ENCODE results near the gene EFCC1.

Gene EFCC1

DNA sequence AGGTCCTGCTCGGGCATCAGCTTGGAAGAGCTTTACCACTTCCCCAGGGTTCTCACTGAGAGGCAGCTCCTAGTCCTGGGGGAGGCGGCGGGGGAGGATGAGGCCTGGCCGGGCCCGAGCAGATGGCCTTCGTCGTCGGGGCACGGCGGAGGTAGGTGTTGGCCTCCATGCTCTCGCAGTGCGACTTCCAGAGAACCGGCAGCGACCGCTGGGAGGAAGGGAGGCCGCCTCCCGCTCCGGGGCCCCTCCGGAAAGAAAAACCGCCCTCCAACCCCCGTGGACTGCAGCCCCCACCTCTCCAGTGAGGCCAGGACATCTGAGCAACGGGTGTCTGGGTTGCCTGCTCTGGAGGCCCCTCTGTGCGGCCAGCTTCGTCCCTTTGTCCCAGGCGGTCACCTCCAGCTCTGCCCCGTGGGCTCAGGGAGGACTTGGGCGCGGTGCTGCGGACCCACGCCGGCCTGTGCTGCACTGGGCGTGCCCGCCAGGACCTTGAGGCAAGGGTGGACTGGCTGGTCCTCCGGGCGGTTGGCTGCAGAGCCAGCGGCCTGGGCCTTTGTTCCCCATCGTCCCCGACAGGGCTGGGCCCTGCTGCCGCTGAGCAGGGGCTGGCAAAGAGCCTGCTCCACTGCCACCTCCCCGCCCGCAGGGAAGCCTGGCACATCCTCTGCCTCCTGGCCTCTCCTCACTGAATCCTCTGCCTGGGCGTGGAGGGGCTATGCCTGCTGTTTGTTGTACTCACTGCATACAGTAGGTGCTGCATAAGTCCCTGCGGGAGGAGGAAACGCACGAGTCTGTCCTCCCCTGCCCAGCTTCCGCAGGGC, 45.8 kb downstream of the EFCC1 start:
- Histone ChIP-seq H3K4me3 (ENCODE audit: low read length) (no peak overlapping the region), H3K9me3 (ENCODE audit: low read length) (peaks cover 18% of the 10 kb centered on the region), H3K4me1 (ENCODE audit: insufficient read depth, low read length) (no peaks in the 10 kb centered on the region), H3K36me3 (ENCODE audit: insufficient read depth, low read length) (no peaks in the 10 kb centered on the region), H2AFZ (ENCODE audit: low read depth, low read length) (no peak overlapping the region), H3K27me3 (ENCODE audit: insufficient read depth, low read length) (no peaks in the 10 kb centered on the region)

GRCh38 chr3:129047553-129047839, 46.4 kb downstream of the EFCC1 start:
- H3K36me3 ChIP-seq (ENCODE audit: insufficient read depth, low read length), result no peaks in the 10 kb centered on the region
- no peak overlapping the region for H2AFZ ChIP-seq (ENCODE audit: low read depth, low read length)
- no peaks in the 10 kb centered on the region for H3K27me3 ChIP-seq (ENCODE audit: insufficient read depth, low read length)
- peaks cover 15% of the 10 kb centered on the region for H3K9me3 ChIP-seq (ENCODE audit: low read length)
- no peaks in the 10 kb centered on the region for H3K4me1 ChIP-seq (ENCODE audit: insufficient read depth, low read length)
- no peak overlapping the region for H3K4me3 ChIP-seq (ENCODE audit: low read length)

GRCh38 chr3:129050556-129051295, 49.6 kb downstream of the EFCC1 start:
- Histone ChIP-seq H3K9me3 (ENCODE audit: low read length) (peaks cover 14% of the 10 kb centered on the region), H3K36me3 (ENCODE audit: insufficient read depth, low read length) (no peaks in the 10 kb centered on the region), H2AFZ (ENCODE audit: low read depth, low read length) (no peak overlapping the region), H3K27me3 (ENCODE audit: insufficient read depth, low read length) (no peaks in the 10 kb centered on the region), H3K4me3 (ENCODE audit: low read length) (no peak overlapping the region), H3K4me1 (ENCODE audit: insufficient read depth, low read length) (peaks cover 10% of the 10 kb centered on the region)

DNA sequence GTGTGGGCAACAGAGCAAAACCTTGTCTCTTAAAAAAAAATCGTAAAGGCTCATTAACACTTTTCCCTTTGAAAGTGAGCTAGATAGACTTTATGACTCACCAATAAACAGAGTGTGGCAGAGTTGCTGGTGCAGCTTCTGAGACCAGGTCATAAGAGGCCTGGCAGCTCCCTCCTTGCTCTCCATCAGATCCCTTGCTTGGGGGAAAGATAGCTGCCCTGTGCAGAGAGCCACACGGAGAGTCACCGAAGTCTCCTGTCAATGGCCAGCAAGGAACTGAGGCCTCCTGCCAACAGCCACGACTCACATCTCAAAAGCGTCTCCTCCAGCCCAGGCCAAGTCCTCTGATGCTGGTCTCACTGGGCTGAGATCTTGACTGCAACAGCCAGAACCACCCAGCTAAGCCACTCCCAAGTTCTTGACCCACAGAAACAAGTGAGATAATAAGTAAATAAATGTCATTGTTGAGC, 50.8 kb downstream of the EFCC1 start:
- no peaks in the 10 kb centered on the region for H3K27me3 ChIP-seq (ENCODE audit: insufficient read depth, low read length)
- H3K36me3 ChIP-seq (ENCODE audit: insufficient read depth, low read length), result no peaks in the 10 kb centered on the region
- H3K4me3 ChIP-seq (ENCODE audit: low read length), result no peak overlapping the region
- H3K4me1 ChIP-seq (ENCODE audit: insufficient read depth, low read length), result peaks cover 10% of the 10 kb centered on the region
- peaks cover 6% of the 10 kb centered on the region for H3K9me3 ChIP-seq (ENCODE audit: low read length)
- H2AFZ ChIP-seq (ENCODE audit: low read depth, low read length), result no peak overlapping the region

DNA sequence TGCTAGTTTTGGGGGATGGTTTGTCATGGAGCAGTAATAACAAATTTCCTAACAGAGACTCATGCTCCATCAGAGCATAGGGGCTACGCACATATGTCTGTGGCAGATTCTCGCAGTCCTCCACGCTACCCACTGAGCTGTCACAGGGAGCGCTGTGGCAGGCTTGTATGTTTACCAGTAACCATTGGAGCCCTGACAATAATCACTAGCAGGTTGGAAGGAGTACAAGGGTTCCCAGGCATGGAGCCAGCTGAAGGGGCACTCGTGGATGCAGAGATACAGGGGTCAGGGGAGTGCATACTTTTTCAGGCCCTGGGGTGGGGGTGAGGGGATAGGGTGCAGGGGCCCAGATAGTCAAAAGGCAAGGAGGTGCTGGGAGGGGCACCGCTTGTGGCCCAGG, 51.6 kb downstream of the EFCC1 start:
- Histone ChIP-seq H3K4me1 (ENCODE audit: insufficient read depth, low read length) (peaks cover 10% of the 10 kb centered on the region), H3K9me3 (ENCODE audit: low read length) (no peaks in the 10 kb centered on the region), H3K4me3 (ENCODE audit: low read length) (no peak overlapping the region), H3K27me3 (ENCODE audit: insufficient read depth, low read length) (no peaks in the 10 kb centered on the region), H2AFZ (ENCODE audit: low read depth, low read length) (no peak overlapping the region), H3K36me3 (ENCODE audit: insufficient read depth, low read length) (no peaks in the 10 kb centered on the region)

GRCh38 chr3:129054605-129055104, 53.6 kb downstream of the EFCC1 start:
- Histone ChIP-seq H3K36me3 (ENCODE audit: insufficient read depth, low read length) (no peaks in the 10 kb centered on the region), H3K27me3 (ENCODE audit: insufficient read depth, low read length) (no peaks in the 10 kb centered on the region), H2AFZ (ENCODE audit: low read depth, low read length) (no peak overlapping the region), H3K4me3 (ENCODE audit: low read length) (no peak overlapping the region), H3K4me1 (ENCODE audit: insufficient read depth, low read length) (peaks cover 10% of the 10 kb centered on the region), H3K9me3 (ENCODE audit: low read length) (no peaks in the 10 kb centered on the region)

DNA sequence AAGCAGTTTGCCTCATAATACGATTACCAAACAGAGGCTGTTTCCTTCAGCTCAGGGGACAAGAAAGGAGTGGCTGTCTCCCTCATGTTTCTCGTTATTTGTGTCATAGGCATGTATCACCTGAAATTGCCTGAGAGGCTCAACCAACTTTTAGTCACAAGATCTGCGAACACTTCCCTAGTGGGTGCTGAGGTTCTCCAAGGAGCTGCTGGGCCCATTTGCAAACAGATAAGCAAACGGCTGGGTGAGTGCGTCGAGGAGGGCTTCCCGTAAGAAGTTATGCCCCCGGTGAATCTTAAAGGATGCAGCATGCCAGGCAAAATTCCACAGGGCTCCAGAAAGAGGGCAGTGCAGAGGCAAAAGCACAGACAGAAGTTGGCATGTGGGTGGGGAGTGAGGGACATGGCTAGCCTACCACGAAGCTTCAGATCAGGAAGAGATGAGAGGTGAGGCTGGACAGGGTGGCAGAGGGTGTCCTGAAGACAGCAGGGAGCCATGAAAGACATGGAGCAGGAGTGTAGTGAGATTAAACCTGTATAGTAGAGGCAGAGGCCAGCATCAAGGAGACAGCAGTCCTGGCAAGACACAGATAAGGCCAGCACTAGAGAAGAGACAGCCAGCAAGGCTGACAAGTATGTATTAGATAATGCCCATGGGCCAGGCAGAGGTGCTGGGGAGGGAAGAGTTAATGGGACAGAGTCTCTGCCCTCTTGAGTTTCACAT, 55.5 kb downstream of the EFCC1 start:
- Histone ChIP-seq H3K9me3 (ENCODE audit: low read length) (no peaks in the 10 kb centered on the region), H3K4me1 (ENCODE audit: insufficient read depth, low read length) (peaks cover 10% of the 10 kb centered on the region), H3K27me3 (ENCODE audit: insufficient read depth, low read length) (no peaks in the 10 kb centered on the region), H2AFZ (ENCODE audit: low read depth, low read length) (no peak overlapping the region), H3K36me3 (ENCODE audit: insufficient read depth, low read length) (no peaks in the 10 kb centered on the region), H3K4me3 (ENCODE audit: low read length) (no peak overlapping the region)

DNA sequence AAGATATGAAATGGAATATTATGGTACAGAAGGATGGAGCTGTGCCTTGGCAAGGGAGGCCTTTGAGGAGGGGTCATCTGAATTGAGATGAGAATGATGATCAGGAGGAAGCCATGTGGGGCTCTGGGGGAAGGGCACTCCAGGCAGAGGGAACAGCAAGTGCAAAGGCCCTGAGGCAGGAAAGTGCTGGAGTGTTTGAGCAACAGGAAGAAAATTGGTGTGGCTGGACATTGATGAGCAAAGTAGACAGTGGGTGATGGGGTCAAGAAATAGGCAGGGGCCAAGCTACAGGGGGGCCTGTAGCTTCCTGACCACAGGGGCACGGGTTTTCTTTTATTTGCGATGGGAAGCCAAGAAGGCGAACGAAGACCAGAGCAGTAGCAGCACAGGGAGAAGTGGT, 56.1 kb downstream of the EFCC1 start:
- no peak overlapping the region for H3K4me3 ChIP-seq (ENCODE audit: low read length)
- no peaks in the 10 kb centered on the region for H3K9me3 ChIP-seq (ENCODE audit: low read length)
- no peak overlapping the region for H2AFZ ChIP-seq (ENCODE audit: low read depth, low read length)
- no peaks in the 10 kb centered on the region for H3K36me3 ChIP-seq (ENCODE audit: insufficient read depth, low read length)
- H3K4me1 ChIP-seq (ENCODE audit: insufficient read depth, low read length), result peaks cover 10% of the 10 kb centered on the region
- H3K27me3 ChIP-seq (ENCODE audit: insufficient read depth, low read length), result no peaks in the 10 kb centered on the region

DNA sequence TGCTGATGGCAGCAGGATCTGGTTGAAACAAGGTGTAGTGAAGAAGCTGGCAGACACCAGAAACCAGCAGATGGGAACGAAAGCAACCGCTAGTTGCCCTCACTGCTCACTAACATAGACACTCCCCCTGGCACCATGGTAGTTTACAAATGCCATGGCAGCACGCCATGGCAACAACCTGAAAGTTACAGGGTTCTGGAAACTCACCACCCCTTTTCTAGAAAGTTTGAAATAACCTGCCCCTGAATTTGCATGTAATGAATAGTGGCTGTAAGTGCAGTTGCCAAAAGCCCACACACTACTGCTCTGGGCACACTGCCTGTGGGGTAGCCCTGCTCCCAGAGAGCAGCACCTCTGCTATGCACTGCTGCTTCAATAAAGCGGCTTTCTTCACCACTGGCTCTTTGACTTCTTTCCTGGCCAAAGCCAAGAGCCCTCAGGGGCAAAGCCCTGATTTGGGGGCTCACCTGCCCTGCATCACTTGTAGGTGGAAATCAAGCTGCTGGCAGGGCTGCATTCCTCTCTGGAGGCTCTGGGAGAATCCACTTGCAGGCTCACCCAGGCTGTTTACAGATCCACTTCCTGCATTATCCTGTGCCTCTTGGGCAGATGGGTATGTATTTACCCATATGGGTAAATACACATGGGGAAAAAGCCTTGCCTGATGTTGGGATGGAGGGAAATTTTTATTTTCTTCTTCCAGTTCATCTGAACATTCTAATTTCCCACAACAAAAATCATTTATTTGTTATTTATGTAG, 57.5 kb downstream of the EFCC1 start:
- Histone ChIP-seq H3K9me3 (ENCODE audit: low read length) (no peaks in the 10 kb centered on the region), H3K36me3 (ENCODE audit: insufficient read depth, low read length) (no peaks in the 10 kb centered on the region), H3K4me3 (ENCODE audit: low read length) (no peak overlapping the region), H2AFZ (ENCODE audit: low read depth, low read length) (no peak overlapping the region), H3K4me1 (ENCODE audit: insufficient read depth, low read length) (peaks cover 2% of the 10 kb centered on the region), H3K27me3 (ENCODE audit: insufficient read depth, low read length) (no peaks in the 10 kb centered on the region)

DNA sequence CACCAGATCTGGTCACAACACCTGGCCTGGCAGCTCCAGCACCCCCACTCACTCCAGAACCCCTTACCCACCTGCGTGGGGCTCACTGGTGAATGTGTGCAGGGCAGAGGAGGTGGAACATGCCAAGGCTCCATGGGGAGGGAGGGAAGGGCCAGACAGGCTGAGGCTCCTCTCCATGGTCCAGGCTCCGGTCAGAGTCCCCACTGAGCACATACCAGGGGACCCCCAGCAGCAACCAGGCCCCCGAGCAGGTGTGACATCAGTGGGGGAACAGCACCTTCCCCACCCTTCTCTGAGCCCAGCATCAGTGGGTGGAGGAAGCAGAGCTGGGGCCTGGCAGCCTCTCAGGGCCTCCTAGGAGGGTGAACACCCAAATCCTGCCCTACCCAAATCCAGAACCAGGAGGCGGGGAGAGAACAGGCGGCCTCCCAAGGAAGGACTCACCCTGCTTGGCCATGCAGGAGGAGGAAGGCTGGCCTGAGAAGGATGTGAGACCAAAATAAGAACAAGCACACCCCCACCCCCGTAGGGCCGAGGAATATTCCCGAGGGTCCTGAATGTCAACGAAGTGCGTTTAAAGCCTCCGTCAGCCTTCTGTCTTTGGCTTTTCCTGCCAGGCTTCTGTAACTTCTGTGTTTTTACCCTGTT, 58.3 kb downstream of the EFCC1 start:
- Histone ChIP-seq H2AFZ (ENCODE audit: low read depth, low read length) (no peak overlapping the region), H3K27me3 (ENCODE audit: insufficient read depth, low read length) (no peaks in the 10 kb centered on the region), H3K36me3 (ENCODE audit: insufficient read depth, low read length) (no peaks in the 10 kb centered on the region), H3K4me1 (ENCODE audit: insufficient read depth, low read length) (no peaks in the 10 kb centered on the region), H3K4me3 (ENCODE audit: low read length) (no peak overlapping the region), H3K9me3 (ENCODE audit: low read length) (no peaks in the 10 kb centered on the region)

DNA sequence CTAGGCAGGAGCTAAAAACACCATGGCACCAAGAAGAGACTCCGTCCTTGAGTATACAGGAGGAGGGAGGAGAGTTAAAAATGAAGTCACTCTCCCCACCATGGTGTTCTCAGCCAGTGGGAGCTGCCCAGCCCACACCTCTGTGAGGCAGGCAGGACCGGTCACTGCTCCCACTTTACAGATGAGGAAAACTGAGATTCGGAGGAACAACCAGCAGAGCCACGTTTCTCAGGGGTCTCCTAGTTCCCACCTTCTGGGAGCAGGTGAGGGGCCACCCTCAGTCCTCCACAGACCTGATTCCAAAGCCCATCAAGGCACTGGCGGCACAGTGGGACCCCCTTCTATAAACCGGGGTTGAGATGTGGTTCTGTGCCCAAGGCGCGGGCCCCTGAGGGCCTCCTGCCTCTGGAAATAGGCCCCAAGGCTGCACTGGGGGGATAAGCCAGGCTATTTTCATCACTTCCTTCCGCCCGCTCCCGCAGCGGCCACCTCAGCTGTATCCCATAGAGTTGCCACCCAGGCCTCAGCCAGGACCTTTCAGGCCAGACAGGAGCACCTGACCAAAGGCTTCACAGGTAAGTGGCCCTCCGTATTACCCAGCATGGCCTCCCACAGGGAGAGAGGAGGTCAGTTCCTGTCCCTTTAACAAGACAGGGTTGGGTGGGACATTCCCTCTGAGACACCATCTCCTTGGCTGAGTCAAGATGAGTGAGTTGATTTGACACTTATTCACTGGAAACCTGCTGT, 59.3 kb downstream of the EFCC1 start, which contains the start of gene GP9:
GP9 (plus strand) TSS at position 504 of the 747 bp plus-strand sequence. CDS start 961 bp downstream, outside the sequence.
- no peak within 1 kb of the TSS for H3K4me3 ChIP-seq (ENCODE audit: low read length)
- no peaks in the 10 kb centered on the region for H3K27me3 ChIP-seq (ENCODE audit: insufficient read depth, low read length)
- H3K9me3 ChIP-seq (ENCODE audit: low read length), result no peaks in the 10 kb centered on the region
- H3K36me3 ChIP-seq (ENCODE audit: insufficient read depth, low read length), result no peaks in the 10 kb centered on the region
- H2AFZ ChIP-seq (ENCODE audit: low read depth, low read length), result no peak within 1 kb of the TSS
- no peaks in the 10 kb centered on the region for H3K4me1 ChIP-seq (ENCODE audit: insufficient read depth, low read length)
